Kidney epithelial cell (primary cell): ENCODE measurements around the gene CDH11. TPM values are rescaled to one million over a fixed set of nuclear protein-coding genes. Genes with fewer than 3 reads are reported as not detected.

Experiments
- DNase-seq: peaks from one replicate; pipeline ENCODE4 v3.0.0-alpha.2; 2010; ENCODE audit warnings: low read depth
- H3K27me3 ChIP-seq: 2 replicates; pipeline ENCODE4 v1.6.0; 2011; ENCODE audit warnings: low read length; ENCODE audit not compliant: control insufficient read depth, insufficient read depth
- H3K36me3 ChIP-seq: 2 replicates; pipeline ENCODE4 v1.5.1; 2011; ENCODE audit warnings: low read length; ENCODE audit not compliant: control insufficient read depth, insufficient read depth
- H3K4me3 ChIP-seq: 2 replicates; pipeline ENCODE4 v1.5.1; 2011; ENCODE audit warnings: low read depth, mild to moderate bottlenecking, control low read depth, low read length
- total RNA-seq: library from RNA; depleted of rRNA; stranded (reverse); fragments of >200 nt; gene quantifications from 2 replicates; pipeline ENCODE4 v1.2.3, GENCODE V29; 2015
- TF ChIP-seq, protein P1 (sequence below): IDR thresholded peaks from 2 replicates; pipeline ENCODE4 v1.5.1; 2011; ENCODE audit warnings: mild to moderate bottlenecking, moderate library complexity, low read length, control low read depth, inconsistent platforms; ENCODE audit not compliant: insufficient read depth, poor library complexity, severe bottlenecking

Gene CDH11
- total RNA-seq, 1 donor from 2014 or later, result 135 TPM

GRCh38 chr16:64933885-64934284, 188.0 kb downstream of the CDH11 start:
- TF ChIP-seq, protein P1, sequence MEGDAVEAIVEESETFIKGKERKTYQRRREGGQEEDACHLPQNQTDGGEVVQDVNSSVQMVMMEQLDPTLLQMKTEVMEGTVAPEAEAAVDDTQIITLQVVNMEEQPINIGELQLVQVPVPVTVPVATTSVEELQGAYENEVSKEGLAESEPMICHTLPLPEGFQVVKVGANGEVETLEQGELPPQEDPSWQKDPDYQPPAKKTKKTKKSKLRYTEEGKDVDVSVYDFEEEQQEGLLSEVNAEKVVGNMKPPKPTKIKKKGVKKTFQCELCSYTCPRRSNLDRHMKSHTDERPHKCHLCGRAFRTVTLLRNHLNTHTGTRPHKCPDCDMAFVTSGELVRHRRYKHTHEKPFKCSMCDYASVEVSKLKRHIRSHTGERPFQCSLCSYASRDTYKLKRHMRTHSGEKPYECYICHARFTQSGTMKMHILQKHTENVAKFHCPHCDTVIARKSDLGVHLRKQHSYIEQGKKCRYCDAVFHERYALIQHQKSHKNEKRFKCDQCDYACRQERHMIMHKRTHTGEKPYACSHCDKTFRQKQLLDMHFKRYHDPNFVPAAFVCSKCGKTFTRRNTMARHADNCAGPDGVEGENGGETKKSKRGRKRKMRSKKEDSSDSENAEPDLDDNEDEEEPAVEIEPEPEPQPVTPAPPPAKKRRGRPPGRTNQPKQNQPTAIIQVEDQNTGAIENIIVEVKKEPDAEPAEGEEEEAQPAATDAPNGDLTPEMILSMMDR, result no peak
- DNase-seq, result no peak
- Histone ChIP-seq H3K36me3 (no peaks in the 10 kb centered on the region), H3K4me3 (no peak overlapping the region), H3K27me3 (no peaks in the 10 kb centered on the region)

DNA sequence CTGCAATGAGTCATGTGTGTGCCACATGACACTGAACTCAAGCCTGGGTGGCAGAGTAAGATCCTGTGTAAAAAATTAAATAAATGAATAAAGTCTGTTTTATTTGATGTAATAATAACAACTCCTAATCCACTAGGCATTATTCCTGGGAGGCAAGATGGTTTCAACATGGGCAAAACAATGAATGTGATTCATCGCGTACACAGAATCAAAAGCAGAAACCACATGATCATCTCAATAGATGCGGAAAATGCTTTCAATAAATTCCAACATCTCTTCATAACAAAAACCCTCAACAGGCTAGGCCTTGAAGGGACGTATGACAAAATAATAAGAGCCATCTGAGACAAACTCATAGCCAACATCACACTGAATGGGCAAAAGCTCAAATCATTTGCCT, 195.4 kb downstream of the CDH11 start:
- no peaks in the 10 kb centered on the region for H3K36me3 ChIP-seq
- DNase-seq, result no peak
- TF ChIP-seq, protein P1, result no peak
- H3K27me3 ChIP-seq, result no peaks in the 10 kb centered on the region
- no peak overlapping the region for H3K4me3 ChIP-seq

DNA sequence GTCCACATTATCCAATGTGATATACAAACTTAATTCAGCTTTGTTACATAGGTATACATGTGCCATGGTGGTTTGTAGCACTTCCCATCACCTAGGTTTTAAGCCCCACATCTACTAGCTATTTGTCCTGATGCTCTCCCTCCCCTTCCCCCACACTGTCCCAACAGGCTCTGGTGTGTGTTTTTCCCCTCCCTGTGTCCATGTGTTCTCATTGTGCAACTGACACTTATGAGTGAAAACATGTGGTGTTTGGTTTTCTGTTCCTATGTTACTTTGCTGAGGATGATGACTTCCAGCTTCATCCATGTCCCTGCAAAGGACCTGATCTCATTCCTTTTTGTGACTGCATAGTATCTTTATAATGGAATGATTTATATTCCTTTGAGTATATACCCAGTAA, 196.7 kb downstream of the CDH11 start:
- no peak overlapping the region for H3K4me3 ChIP-seq
- H3K27me3 ChIP-seq, result no peaks in the 10 kb centered on the region
- TF ChIP-seq, protein P1, result no peak
- DNase-seq, result no peak
- H3K36me3 ChIP-seq, result no peaks in the 10 kb centered on the region

- TF ChIP-seq, protein P1, result no peak
- no peaks in the 10 kb centered on the region for H3K36me3 ChIP-seq
- H3K4me3 ChIP-seq, result no peak overlapping the region
- no peak for DNase-seq
- no peaks in the 10 kb centered on the region for H3K27me3 ChIP-seq
Measured at GRCh38 chr16:64924086-64924485, 197.8 kb downstream of the CDH11 start.

GRCh38 chr16:64919929-64920607, 201.8 kb downstream of the CDH11 start:
- Histone ChIP-seq H3K4me3 (no peak overlapping the region), H3K36me3 (no peaks in the 10 kb centered on the region), H3K27me3 (no peaks in the 10 kb centered on the region)
- no peak for DNase-seq
- TF ChIP-seq, protein P1, result no peak

DNA sequence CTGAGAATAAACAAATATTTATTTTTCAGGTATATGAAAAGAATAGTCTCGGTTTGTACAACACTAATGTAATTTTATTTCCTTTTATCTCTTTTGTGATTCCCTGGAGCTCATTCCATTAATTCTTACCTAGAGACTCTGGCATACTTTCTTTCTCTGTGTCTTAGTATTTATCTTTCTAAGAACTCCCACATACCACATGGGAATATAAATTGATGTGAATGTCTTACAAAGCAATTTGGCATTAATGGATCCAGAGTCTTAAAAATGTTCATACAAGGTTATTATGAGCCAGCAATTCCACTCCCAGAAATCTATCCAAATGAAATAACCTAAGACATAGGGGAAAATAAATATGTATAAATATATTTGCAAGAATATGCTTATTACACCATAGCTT, 202.7 kb downstream of the CDH11 start:
- DNase-seq, result no peak
- Histone ChIP-seq H3K36me3 (no peaks in the 10 kb centered on the region), H3K4me3 (no peak overlapping the region), H3K27me3 (no peaks in the 10 kb centered on the region)
- TF ChIP-seq, protein P1, result no peak
